Epithelial cell of alveolus of lung (primary cell): ENCODE measurements around the gene LBX2. TPM values are rescaled to one million over a fixed set of nuclear protein-coding genes. Genes with fewer than 3 reads are reported as not detected.

Source experiments
- total RNA-seq: library from RNA; depleted of rRNA; stranded (reverse); fragments of >200 nt; gene quantifications from 2 replicates; pipeline ENCODE4 v1.2.1, GENCODE V29; 2015

LBX2 gene
- total RNA-seq, result 0.64 and 3.1 TPM in 2 replicates

GRCh38 chr2:74499267-74499939, at the start of gene LBX2:
Gene LBX2 (minus strand): TSS chr2:74499603. CDS start chr2:74499537, 66 bp downstream.

GRCh38 chr2:74529357-74530238, 30.2 kb upstream of the LBX2 start, which contains the start of the genes AUP1 and HTRA2:
Gene AUP1 (minus strand): TSS chr2:74529706. CDS start chr2:74529629, 77 bp downstream.
Gene HTRA2 (plus strand): TSS chr2:74529933. CDS start chr2:74530007, 74 bp downstream.

GRCh38 chr2:74525717-74526648, 26.6 kb upstream of the LBX2 start, which contains the start of gene DQX1:
Gene DQX1 (minus strand): TSS chr2:74526231. CDS start chr2:74525729, 502 bp downstream.

GRCh38 chr2:74514368-74515270, 15.2 kb upstream of the LBX2 start, which contains the start of gene TLX2:
Gene TLX2 (plus strand): TSS chr2:74514450. CDS start chr2:74514807, 357 bp downstream.

GRCh38 chr2:74507145-74507925, 7.9 kb upstream of the LBX2 start, which contains the start of gene PCGF1:
Gene PCGF1 (minus strand): TSS chr2:74507695. CDS start chr2:74507668, 27 bp downstream.

GRCh38 chr2:74482801-74483674, 16.4 kb downstream of the LBX2 start, which contains the start of the genes CCDC142 and TTC31:
Gene CCDC142 (minus strand): TSS chr2:74482998. CDS start chr2:74482837, 161 bp downstream.
Gene TTC31 (plus strand): TSS chr2:74483081. CDS start chr2:74483096, 15 bp downstream.

GRCh38 chr2:74472086-74472944, 27.1 kb downstream of the LBX2 start, which contains the start of gene MRPL53:
Gene MRPL53 (minus strand): TSS chr2:74472680. CDS start chr2:74472660, 20 bp downstream.

GRCh38 chr2:74458132-74458937, 41.1 kb downstream of the LBX2 start, which contains the start of gene WBP1:
Gene WBP1 (plus strand): TSS chr2:74458438. CDS start chr2:74458603, 165 bp downstream.

GRCh38 chr2:74454654-74455511, 44.5 kb downstream of the LBX2 start, which contains the start of gene INO80B:
Gene INO80B (plus strand): TSS chr2:74455087. CDS start chr2:74455117, 30 bp downstream.

Other genes starting within 250 kb of the LBX2 start
- under 0.01 and 0.48 TPM in 2 replicates for gene SLC4A5, start 156.2 kb downstream of the LBX2 start, total RNA-seq
- gene DCTN1, start 119.3 kb downstream of the LBX2 start, total RNA-seq, result 78.5 and 104 TPM in 2 replicates
- 0.72 and 2.1 TPM in 2 replicates for gene C2orf81, start 78.0 kb downstream of the LBX2 start, total RNA-seq
- gene WDR54, start 77.9 kb downstream of the LBX2 start, total RNA-seq, result 64.2 and 88.8 TPM in 2 replicates
- gene RTKN, start 57.7 kb downstream of the LBX2 start, total RNA-seq, result 15.1 and 15.7 TPM in 2 replicates
- 15.9 and 23.9 TPM in 2 replicates for gene INO80B, start 44.5 kb downstream of the LBX2 start, total RNA-seq
- 87.9 and 88.0 TPM in 2 replicates for gene WBP1, start 41.2 kb downstream of the LBX2 start, total RNA-seq
- 101 and 103 TPM in 2 replicates for gene MOGS, start 34.2 kb downstream of the LBX2 start, total RNA-seq
- gene MRPL53, start 26.9 kb downstream of the LBX2 start, total RNA-seq, result 44.1 and 49.9 TPM in 2 replicates
- 8.4 and 9.8 TPM in 2 replicates for gene CCDC142, start 16.6 kb downstream of the LBX2 start, total RNA-seq
- 13.1 and 31.8 TPM in 2 replicates for gene TTC31, start 16.5 kb downstream of the LBX2 start, total RNA-seq
- gene PCGF1, start 8.1 kb upstream of the LBX2 start, total RNA-seq, result 8.5 and 15.8 TPM in 2 replicates
- gene TLX2, start 14.8 kb upstream of the LBX2 start, total RNA-seq, result not detected in 2 replicates
- 0.39 TPM in 1 of 2 replicates, not detected in the other for gene DQX1, start 26.6 kb upstream of the LBX2 start, total RNA-seq
- 73.7 and 74.2 TPM in 2 replicates for gene AUP1, start 30.1 kb upstream of the LBX2 start, total RNA-seq
- gene HTRA2, start 30.3 kb upstream of the LBX2 start, total RNA-seq, result 25.6 and 28.8 TPM in 2 replicates
- gene LOXL3, start 54.3 kb upstream of the LBX2 start, total RNA-seq, result 18.6 and 25.8 TPM in 2 replicates
- 11.8 and 16.9 TPM in 2 replicates for gene DOK1, start 55.1 kb upstream of the LBX2 start, total RNA-seq
- gene M1AP, start 148.7 kb upstream of the LBX2 start, total RNA-seq, result not detected in 2 replicates
- 1.4 and 4.5 TPM in 2 replicates for gene SEMA4F, start 154.6 kb upstream of the LBX2 start, total RNA-seq